HG02571 (cell line): ENCODE data around the gene ABL1.

Experiments
- ATAC-seq: cut with Tn5 transposase; IDR thresholded peaks from one replicate; pipeline ENCODE4 v1.9.1; 2021; ENCODE audit warnings: mild to moderate bottlenecking, moderate library complexity; ENCODE audit not compliant: unreplicated experiment

ABL1 gene

DNA sequence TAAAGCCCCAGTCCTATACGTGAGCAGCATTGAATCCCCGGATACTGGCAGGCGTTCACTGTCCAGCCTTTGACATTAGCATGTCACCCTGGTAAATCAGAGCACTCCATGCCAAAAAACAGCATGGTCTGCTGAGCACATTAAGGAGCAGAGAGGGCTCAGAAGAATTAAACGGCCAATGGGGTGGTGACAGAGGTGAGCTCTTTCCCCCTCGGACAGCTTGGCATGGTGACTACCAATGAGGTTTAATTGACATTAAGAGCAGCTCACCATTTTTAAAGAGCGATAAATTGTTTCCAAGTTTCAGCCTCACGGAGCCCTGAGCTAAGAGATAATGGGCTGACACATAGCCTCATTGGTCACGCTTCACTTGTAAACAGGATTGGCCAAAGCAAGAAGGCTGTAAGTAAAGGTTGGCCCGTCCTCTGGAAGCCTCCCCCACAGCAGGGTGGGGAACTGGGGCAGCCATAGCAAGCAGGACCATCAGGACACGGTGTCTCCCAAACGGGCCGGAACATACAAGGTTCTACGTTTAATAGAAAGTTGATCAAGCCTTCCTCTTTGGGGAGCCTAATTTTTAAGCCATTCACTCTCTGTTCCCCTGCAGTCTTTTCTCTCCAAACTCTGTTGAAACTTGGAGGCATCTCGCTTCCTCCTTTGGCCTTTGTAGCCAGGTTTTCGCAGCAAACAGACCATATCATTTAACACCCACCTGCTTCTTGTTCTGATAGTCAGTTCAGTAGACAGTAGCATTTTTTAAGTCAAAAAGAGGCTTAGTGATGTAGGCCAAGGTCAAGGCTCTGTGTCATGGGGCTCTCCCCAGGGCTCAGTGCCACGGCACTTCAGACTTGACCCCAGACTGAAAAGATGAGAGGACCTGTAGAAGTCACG, 35.7 kb downstream of the ABL1 start:
- no peak for ATAC-seq

DNA sequence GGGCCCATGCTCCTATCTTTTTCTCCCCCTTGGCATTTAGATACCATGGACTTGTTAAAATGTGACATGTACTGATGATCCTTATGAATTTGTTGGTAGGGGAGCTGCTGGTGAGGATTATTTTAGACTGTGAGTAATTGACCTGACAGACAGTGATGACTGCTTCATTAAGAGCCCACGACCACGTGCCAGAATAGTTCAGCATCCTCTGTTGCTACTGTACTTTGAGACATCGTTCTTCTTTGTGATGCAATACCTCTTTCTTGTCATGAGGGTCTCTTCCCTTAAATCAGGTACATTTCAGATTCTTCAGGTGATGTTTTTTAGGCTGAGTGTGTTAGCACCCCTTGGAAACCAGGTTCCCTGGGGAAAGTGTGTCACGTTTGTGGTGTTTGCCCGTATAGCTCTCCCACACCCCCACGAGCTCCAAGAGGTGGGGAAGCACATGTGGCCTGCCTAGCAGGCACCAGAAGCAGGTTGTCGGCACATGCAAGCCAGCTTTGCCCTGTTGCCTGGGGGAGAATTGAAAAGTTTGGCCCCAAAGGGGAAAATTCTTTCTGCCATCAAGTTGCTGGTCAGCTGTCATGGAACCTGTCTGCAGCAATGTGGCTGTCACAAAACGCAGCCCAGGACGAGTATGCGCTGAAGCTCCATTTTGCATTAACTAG, 36.5 kb downstream of the ABL1 start:
- ATAC-seq, result no peak

DNA sequence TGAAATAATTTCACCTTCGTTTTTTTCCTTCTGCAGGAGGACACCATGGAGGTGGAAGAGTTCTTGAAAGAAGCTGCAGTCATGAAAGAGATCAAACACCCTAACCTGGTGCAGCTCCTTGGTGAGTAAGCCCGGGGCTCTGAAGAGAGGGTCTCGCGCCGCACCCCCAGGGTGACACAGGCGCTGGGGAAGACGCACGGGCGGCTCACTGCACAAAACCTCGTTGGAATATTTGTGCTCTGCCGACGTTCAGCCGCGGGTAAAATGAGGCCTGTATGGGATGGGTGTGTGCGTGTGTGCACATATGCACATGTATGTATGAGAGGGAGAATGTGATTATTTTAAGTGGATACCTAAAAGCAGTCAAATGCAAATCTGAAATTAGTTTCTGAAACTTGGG, 37.0 kb downstream of the ABL1 start:
- ATAC-seq, result no peak

DNA sequence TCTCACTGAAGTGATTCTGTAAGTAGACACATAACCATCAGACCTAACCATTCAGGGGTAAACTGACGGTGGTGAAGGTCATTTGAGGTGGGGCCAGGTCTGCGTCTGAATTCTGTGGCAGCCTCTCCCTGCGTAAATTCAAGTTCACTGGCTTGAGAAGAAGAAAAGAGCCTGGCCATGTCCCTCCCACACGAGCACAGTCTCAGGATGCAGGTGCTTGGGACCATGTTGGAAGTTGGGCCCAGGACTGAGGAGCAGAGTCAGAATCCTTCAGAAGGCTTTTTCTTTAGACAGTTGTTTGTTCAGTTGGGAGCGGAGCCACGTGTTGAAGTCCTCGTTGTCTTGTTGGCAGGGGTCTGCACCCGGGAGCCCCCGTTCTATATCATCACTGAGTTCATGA, 37.5 kb downstream of the ABL1 start:
- no peak for ATAC-seq

DNA sequence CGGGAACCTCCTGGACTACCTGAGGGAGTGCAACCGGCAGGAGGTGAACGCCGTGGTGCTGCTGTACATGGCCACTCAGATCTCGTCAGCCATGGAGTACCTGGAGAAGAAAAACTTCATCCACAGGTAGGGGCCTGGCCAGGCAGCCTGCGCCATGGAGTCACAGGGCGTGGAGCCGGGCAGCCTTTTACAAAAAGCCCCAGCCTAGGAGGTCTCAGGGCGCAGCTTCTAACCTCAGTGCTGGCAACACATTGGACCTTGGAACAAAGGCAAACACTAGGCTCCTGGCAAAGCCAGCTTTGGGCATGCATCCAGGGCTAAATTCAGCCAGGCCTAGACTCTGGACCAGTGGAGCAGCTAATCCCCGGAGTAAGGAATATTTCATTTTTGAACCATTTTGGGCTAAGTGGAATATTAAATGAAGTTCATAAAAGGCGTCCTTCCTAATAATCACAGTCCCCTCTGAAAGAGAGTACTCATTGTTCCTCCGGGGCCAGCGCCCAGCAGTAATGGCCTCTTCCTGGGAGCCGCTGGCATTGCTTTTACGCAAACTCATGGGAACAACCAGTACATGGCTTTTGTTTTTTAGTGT, 38.0 kb downstream of the ABL1 start:
- no peak for ATAC-seq

DNA sequence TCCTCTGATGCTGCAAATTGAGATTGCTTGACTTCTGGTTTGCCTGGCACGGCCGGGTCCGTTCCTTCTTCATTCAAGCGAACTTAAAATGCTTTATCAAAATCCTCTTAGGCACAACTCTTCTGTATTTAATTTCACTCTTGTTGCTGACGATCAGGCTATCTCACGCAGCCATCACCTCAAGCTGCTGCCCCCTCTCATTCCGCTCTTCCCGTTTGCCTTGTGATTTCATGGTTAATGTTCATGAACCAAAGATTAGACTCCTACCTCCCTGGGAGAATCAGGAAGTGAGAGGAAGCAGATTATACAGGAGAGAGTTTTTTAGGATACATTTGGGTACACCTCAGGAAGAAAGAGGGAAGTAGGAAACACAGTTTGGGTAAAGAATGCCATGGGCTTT, 38.9 kb downstream of the ABL1 start:
- no peak for ATAC-seq

DNA sequence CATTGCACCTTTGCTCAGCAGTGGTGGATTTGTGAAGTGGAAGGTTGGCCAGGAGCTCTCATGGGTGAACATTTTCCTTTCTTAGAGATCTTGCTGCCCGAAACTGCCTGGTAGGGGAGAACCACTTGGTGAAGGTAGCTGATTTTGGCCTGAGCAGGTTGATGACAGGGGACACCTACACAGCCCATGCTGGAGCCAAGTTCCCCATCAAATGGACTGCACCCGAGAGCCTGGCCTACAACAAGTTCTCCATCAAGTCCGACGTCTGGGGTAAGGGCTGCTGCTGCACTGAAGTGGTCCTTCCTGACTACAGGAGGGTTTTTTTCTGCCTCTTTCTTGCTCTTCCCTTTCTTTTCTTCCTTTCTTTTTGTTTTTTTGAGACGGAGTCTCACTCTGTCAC, 39.7 kb downstream of the ABL1 start:
- no peak for ATAC-seq

DNA sequence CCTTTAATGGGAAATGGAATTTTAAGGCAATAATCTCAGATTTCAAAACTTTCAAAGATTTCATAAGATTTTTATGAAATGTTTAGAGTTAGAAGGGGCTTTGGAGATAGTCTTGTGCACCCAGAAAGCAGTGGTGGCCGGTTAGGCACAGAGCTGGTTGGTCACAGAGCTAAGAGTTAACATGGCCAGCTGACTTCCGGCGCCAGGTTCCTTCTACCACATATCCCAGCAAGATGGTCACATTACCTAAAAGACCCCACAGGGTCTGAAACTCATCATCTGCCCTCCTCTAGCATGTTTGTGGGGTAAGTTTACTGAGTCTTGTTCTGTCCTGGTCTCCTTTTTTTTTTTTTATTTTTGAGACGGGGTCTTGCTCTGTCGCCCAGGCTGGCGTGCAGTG, 42.2 kb downstream of the ABL1 start:
- no peak for ATAC-seq

DNA sequence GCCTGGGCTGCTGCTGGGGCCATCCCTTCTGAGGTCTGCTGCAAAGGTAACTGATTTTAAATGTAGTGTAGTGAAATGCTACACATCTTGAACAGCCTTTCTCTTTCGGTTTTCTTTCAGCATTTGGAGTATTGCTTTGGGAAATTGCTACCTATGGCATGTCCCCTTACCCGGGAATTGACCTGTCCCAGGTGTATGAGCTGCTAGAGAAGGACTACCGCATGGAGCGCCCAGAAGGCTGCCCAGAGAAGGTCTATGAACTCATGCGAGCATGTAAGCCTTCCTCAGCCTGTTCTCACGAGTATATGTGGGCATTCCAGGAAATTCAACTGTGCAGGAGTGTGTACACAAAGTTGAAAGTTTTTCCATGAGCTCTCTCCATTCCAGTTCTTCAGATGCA, 43.2 kb downstream of the ABL1 start:
- ATAC-seq, result no peak

DNA sequence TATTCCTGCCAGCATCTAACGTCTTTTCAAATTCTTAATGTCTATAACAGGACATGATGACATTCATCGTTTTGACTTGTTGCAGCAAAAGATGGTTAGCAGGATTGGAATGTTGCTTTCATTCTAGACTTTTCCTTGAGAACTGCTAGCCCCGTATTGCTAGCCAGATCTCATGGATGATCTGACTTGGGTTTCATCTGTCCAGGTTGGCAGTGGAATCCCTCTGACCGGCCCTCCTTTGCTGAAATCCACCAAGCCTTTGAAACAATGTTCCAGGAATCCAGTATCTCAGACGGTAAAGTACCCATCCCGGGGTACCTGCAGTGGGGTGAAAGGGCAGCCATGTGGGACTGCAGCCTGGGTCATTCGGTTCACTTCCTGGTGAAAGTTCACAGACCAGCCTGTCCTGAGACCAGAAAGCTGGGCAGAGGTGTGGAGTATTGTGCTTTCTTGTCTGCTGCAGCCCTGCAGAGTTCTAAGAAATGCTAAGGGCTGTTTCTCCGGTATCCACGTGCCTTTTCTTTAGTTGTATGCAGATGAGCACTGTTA, 44.9 kb downstream of the ABL1 start:
- ATAC-seq, result no peak

DNA sequence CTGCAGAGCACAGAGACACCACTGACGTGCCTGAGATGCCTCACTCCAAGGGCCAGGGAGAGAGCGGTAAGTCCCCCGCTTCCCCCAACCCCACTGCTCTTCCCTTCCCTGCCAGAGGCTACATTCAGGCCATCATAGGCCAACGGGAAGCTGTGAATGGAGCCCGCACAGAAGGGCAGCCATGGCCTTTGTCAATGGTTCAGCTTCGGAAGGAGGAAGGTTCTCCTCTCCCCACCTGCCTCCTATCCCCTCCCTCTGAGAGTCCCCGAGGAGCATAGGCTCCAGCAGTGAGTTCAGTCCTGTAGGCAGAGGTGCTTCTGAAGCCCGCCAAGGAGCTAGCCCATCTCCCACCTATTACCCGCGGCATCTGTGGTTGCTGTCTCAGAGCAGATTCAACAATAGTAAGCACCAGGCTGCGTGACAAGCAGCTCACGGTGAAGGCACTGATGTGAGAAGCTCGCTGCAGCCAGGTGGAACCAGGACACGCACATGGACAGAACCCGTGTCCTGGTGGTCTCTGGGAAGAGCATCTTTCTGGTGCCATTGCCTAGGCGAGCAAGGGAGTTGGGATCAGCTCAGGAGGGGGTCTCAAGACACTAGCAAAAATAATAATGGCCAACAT, 45.7 kb downstream of the ABL1 start:
- ATAC-seq, result no peak

DNA sequence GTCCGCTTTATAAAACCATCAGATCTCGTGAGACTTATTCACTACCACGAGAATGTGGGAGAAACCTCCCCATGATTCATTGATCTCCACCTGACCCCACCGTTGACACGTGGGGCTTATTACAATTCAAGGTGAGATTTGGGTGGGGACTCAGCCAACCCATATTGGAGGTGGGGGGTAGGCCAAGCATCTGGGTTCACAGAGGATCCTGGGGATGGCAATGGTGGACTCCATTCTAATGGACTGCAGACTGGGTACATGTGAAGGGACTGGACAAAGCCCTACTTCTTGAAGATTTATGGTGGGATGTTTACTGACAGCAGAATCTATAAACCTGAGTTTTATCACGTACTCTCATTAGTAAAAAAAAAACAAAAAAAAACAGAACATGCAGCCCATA, 46.5 kb downstream of the ABL1 start:
- ATAC-seq, result no peak

DNA sequence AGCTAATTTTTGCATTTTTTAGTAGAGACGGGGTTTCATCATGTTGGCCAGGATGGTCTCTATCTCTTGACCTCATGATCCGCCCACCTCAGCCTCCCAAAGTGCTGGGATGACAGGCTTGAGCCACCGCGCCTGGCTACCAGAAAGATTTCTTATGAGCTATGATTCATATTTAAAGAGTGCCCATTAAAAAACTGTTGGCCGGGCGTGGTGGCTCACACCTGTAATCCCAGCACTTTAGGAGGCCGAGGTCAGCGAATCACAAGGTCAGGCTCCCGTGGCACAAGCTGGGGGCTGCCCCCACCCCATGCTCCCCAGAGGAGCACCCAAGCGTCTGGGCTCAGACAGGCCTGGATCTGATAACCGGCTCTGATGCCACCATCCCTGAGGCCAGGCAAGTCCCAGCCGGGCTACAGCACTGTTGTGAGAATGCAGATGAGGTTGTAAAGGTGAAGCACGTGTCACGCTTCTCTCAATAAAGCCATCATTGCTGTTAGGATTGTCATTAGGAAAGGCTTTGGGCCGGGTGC, 47.7 kb downstream of the ABL1 start:
- no peak for ATAC-seq

DNA sequence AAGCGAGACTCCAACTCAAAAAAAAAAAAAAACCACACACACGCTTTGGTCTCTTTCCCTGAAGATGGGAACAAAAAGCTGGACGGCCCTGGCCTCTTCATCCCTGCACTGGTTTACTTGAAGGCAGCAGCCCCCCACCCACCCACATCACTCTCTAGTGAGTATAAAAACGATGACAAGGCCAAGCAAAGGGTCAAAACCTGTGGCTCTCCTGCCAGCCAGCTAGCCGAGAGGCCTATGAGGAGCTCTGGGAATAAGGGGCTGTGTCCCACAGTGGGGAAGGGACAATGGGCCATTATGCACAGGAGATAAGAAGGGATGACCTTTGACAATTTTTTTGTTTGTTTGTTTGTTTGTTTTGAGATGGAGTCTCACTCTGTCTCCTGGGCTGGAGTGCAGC, 48.4 kb downstream of the ABL1 start:
- no peak for ATAC-seq

DNA sequence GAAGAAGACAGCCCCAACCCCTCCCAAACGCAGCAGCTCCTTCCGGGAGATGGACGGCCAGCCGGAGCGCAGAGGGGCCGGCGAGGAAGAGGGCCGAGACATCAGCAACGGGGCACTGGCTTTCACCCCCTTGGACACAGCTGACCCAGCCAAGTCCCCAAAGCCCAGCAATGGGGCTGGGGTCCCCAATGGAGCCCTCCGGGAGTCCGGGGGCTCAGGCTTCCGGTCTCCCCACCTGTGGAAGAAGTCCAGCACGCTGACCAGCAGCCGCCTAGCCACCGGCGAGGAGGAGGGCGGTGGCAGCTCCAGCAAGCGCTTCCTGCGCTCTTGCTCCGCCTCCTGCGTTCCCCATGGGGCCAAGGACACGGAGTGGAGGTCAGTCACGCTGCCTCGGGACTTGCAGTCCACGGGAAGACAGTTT, 49.1 kb downstream of the ABL1 start:
- no peak for ATAC-seq

DNA sequence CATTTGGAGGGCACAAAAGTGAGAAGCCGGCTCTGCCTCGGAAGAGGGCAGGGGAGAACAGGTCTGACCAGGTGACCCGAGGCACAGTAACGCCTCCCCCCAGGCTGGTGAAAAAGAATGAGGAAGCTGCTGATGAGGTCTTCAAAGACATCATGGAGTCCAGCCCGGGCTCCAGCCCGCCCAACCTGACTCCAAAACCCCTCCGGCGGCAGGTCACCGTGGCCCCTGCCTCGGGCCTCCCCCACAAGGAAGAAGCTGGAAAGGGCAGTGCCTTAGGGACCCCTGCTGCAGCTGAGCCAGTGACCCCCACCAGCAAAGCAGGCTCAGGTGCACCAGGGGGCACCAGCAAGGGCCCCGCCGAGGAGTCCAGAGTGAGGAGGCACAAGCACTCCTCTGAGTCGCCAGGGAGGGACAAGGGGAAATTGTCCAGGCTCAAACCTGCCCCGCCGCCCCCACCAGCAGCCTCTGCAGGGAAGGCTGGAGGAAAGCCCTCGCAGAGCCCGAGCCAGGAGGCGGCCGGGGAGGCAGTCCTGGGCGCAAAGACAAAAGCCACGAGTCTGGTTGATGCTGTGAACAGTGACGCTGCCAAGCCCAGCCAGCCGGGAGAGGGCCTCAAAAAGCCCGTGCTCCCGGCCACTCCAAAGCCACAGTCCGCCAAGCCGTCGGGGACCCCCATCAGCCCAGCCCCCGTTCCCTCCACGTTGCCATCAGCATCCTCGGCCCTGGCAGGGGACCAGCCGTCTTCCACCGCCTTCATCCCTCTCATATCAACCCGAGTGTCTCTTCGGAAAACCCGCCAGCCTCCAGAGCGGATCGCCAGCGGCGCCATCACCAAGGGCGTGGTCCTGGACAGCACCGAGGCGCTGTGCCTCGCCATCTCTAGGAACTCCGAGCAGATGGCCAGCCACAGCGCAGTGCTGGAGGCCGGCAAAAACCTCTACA, 49.8 kb downstream of the ABL1 start:
- ATAC-seq, result no peak

DNA sequence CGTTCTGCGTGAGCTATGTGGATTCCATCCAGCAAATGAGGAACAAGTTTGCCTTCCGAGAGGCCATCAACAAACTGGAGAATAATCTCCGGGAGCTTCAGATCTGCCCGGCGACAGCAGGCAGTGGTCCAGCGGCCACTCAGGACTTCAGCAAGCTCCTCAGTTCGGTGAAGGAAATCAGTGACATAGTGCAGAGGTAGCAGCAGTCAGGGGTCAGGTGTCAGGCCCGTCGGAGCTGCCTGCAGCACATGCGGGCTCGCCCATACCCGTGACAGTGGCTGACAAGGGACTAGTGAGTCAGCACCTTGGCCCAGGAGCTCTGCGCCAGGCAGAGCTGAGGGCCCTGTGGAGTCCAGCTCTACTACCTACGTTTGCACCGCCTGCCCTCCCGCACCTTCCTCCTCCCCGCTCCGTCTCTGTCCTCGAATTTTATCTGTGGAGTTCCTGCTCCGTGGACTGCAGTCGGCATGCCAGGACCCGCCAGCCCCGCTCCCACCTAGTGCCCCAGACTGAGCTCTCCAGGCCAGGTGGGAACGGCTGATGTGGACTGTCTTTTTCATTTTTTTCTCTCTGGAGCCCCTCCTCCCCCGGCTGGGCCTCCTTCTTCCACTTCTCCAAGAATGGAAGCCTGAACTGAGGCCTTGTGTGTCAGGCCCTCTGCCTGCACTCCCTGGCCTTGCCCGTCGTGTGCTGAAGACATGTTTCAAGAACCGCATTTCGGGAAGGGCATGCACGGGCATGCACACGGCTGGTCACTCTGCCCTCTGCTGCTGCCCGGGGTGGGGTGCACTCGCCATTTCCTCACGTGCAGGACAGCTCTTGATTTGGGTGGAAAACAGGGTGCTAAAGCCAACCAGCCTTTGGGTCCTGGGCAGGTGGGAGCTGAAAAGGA, 50.7 kb downstream of the ABL1 start:
- no peak for ATAC-seq

DNA sequence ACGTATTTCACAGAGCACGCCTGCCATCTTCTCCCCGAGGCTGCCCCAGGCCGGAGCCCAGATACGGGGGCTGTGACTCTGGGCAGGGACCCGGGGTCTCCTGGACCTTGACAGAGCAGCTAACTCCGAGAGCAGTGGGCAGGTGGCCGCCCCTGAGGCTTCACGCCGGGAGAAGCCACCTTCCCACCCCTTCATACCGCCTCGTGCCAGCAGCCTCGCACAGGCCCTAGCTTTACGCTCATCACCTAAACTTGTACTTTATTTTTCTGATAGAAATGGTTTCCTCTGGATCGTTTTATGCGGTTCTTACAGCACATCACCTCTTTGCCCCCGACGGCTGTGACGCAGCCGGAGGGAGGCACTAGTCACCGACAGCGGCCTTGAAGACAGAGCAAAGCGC, 51.9 kb downstream of the ABL1 start:
- no peak for ATAC-seq
